GM21576 (cell line): Measurements from ENCODE around the gene HHAT.

ENCODE experiments used
- ATAC-seq: cut with Tn5 transposase; IDR thresholded peaks from one replicate; pipeline ENCODE4 v1.9.1; 2021; ENCODE audit warnings: mild to moderate bottlenecking, moderate library complexity; ENCODE audit not compliant: unreplicated experiment

The HHAT gene

GRCh38 chr1:210328746-210329503 lies at the start of gene HHAT:
HHAT (plus strand) TSS chr1:210328902; CDS start chr1:210348976, 20,074 bp downstream.
- peak; percentile 39 for ATAC-seq

GRCh38 chr1:210280221-210280620 lies 48.5 kb upstream of the HHAT start:
- ATAC-seq: no peak

GRCh38 chr1:210288116-210288515 lies 40.6 kb upstream of the HHAT start:
- ATAC-seq: no peak

GRCh38 chr1:210289248-210289647 lies 39.5 kb upstream of the HHAT start:
- no peak for ATAC-seq

GRCh38 chr1:210291081-210291764 lies 37.5 kb upstream of the HHAT start:
- ATAC-seq: no peak

- ATAC-seq: no peak
Observed at GRCh38 chr1:210291786-210292230, 36.9 kb upstream of the HHAT start.

GRCh38 chr1:210292231-210292871 lies 36.4 kb upstream of the HHAT start:
- peak; percentile 67 for ATAC-seq

GRCh38 chr1:210293171-210293607 lies 35.5 kb upstream of the HHAT start:
- no peak for ATAC-seq

- ATAC-seq: no peak
Observed at GRCh38 chr1:210294999-210295745, 33.5 kb upstream of the HHAT start.

GRCh38 chr1:210296682-210297081 lies 32.0 kb upstream of the HHAT start:
- no peak for ATAC-seq

- no peak for ATAC-seq
Observed at GRCh38 chr1:210298296-210298695, 30.4 kb upstream of the HHAT start.

- ATAC-seq: no peak
Observed at GRCh38 chr1:210298936-210299335, 29.8 kb upstream of the HHAT start.

GRCh38 chr1:210299501-210299900 lies 29.2 kb upstream of the HHAT start:
- no peak for ATAC-seq

GRCh38 chr1:210300923-210301614 lies 27.6 kb upstream of the HHAT start:
- ATAC-seq: no peak

GRCh38 chr1:210301615-210302000 lies 27.1 kb upstream of the HHAT start:
- no peak for ATAC-seq

GRCh38 chr1:210302501-210302900 lies 26.2 kb upstream of the HHAT start:
- no peak for ATAC-seq

GRCh38 chr1:210303391-210303790 lies 25.3 kb upstream of the HHAT start:
- ATAC-seq: no peak

GRCh38 chr1:210310562-210311153 lies 18.0 kb upstream of the HHAT start:
- peak; percentile 13 for ATAC-seq

- ATAC-seq: no peak
Observed at GRCh38 chr1:210311726-210312493, 16.8 kb upstream of the HHAT start.
